A673 (cell line): ENCODE data around the gene RSF1. TPM values are rescaled to one million over a fixed set of nuclear protein-coding genes. Genes with fewer than 3 reads are reported as not detected.
A peak's percentile ranks its signal among the peaks of the same experiment; 100 is the strongest.

Experiments
- BruUV-seq: library from RNA; stranded (reverse); fragments of 400-500 nt; replicated peaks from 2 replicates; lab custom pipeline; 2021; lab: Mats Ljungman, UMichigan
- CTCF ChIA-PET: fragments of 300-600 bp; sonication (Branson Sonifier 250); formaldehyde crosslinking; loops from one replicate; lab custom pipeline; 2022; ENCODE audit warnings: antibody characterized with exemption; lab: Charles Lee
- POLR2A ChIA-PET: fragments of 300-600 bp; sonication (Branson Sonifier 250); formaldehyde crosslinking; loops from one replicate; lab custom pipeline; 2022; ENCODE audit warnings: antibody characterized with exemption; ENCODE audit not compliant: low non-redundant PET; lab: Charles Lee
- DNase-seq: peaks from one replicate; pipeline ENCODE4 v3.0.0-alpha.2; 2015; ENCODE audit warnings: low spot score
- H3K27ac ChIP-seq: fragments of 200-600 bp; sonication (generic); 2 replicates; pipeline ENCODE4 v1.5.1; 2016; ENCODE audit warnings: mixed run types, low read depth, mild to moderate bottlenecking, mixed read lengths, antibody characterized with exemption, low read length; ENCODE audit not compliant: poor library complexity, severe bottlenecking
- H3K27me3 ChIP-seq: fragments of 200-600 bp; sonication (generic); replicated peaks from 2 replicates; pipeline ENCODE4 v1.6.1; 2017; ENCODE audit warnings: mixed run types, low read depth, mild to moderate bottlenecking, mixed read lengths, antibody characterized with exemption, low read length; ENCODE audit not compliant: insufficient read depth, poor library complexity
- H3K36me3 ChIP-seq: fragments of 200-600 bp; sonication (generic); 2 replicates; pipeline ENCODE4 v1.6.1; 2016; ENCODE audit warnings: mixed run types, mild to moderate bottlenecking, mixed read lengths, antibody characterized with exemption, low read length; ENCODE audit not compliant: insufficient read depth, poor library complexity, severe bottlenecking
- H3K4me1 ChIP-seq: fragments of 200-600 bp; sonication (generic); 2 replicates; pipeline ENCODE4 v1.6.1; 2017; ENCODE audit warnings: mixed run types, mild to moderate bottlenecking, mixed read lengths, antibody characterized with exemption, low read length; ENCODE audit not compliant: insufficient read depth, poor library complexity, severe bottlenecking
- H3K4me3 ChIP-seq: fragments of 200-600 bp; sonication (generic); 2 replicates; pipeline ENCODE4 v1.5.1; 2016; ENCODE audit warnings: low read depth, mixed run types, mild to moderate bottlenecking, mixed read lengths, low read length; ENCODE audit not compliant: poor library complexity, severe bottlenecking
- H3K9me3 ChIP-seq: fragments of 200-600 bp; sonication (generic); 2 replicates; pipeline ENCODE4 v1.6.1; 2016; ENCODE audit warnings: mixed run types, low read depth, mild to moderate bottlenecking, mixed read lengths, antibody characterized with exemption, low read length; ENCODE audit not compliant: poor library complexity, severe bottlenecking
- CTCF ChIP-seq: fragments of 300-800, 200-600 bp; sonication (generic); conservative IDR thresholded peaks from 2 replicates; pipeline ENCODE4 v1.5.1; 2017; ENCODE audit warnings: low read depth, mild to moderate bottlenecking, antibody characterized with exemption, low read length, moderate library complexity, mixed read lengths
- EZH2 ChIP-seq: fragments of 200-600 bp; sonication (generic); IDR thresholded peaks from 2 replicates; pipeline ENCODE4 v1.6.1; 2017; ENCODE audit warnings: borderline replicate concordance, low read depth, mild to moderate bottlenecking, mixed read lengths, antibody characterized with exemption, low read length; ENCODE audit not compliant: poor library complexity, severe bottlenecking
- intact Hi-C: fragments of 100-400 bp; cut with micrococcal nuclease; formaldehyde crosslinking; loops from one replicate; pipeline ENCODE4 v1.10.0; 2022; ENCODE audit not compliant: unreplicated experiment
- total RNA-seq: library from RNA; stranded (reverse); gene quantifications from 2 replicates; pipeline ENCODE4 v1.2.3, GENCODE V29; 2021

The RSF1 gene
- total RNA-seq, 1 experiment from 2014 or later, result 94.1 TPM

DNA sequence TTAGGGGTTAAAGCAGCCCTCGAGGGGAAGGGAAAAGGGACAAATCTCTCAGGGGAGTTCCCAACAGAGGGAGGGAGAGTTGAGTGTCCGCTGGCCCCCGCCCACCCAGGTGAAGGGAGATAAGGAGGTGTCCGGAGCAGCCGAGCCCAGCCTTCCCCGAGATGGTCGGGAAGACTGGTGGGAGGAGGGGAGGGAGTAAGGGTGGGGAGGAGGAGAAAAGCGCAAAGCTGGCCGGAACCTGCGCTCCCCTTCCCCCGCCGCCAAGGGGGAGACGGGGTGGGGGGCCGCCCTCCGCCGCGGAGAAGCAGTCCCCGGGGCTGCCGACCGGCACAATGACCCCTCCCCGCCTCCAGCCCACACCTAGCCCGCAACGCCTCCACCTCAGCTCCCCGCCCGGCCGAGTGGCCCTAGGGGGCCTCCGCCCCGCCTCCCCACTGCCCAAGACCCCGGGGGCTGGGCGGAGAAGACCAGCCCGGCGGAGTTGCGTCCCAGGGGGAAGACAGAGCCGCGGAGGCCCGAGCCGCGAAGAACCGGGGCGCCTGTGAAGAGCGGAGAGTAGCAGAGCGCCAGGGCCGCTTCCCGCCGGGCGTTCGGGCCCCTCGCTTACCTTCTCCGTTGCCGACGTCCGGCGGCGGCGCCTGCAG lies 479 bp downstream of the RSF1 start:
- POLR2A ChIA-PET, result no interaction called here

DNA sequence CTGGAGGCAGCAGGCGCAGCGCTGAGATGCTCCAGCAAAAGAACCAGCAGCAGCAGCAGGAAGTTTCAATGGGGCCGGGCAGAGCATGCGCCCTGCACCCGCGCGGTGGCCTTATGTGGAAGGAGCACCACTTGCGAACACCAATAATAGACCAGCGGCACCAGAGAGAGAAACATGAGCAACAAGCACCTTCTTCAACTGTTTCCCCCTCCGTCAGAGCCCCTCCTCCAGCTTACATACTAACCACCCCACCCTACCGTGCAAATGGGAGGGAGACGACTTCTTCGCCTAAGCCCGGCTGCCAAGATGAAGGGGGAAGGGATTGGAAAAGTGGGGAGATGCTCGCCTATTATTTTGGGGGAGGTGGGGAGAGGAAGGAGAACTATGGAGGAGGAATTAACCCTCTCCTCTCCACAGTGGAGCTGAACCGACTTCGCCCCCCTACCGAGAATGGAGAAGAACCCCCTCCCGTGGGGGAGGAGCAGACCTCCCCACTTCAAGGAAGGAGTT lies 1.1 kb downstream of the RSF1 start:
- Histone ChIP-seq H3K27ac (peak overlapping the region; percentile 95), H3K9me3 (peaks cover 10% of the 10 kb centered on the region), H3K36me3 (no peaks in the 10 kb centered on the region), H3K27me3 (no peaks in the 10 kb centered on the region), H3K4me1 (peaks cover 8% of the 10 kb centered on the region), H3K4me3 (peak overlapping the region; percentile 99)
- POLR2A ChIA-PET, result no interaction called here
- no peak for TF ChIP-seq CTCF
- TF ChIP-seq EZH2, result no peak
- DNase-seq, result peak; percentile 95
- no TSS peak for BruUV-seq
- CTCF ChIA-PET, result interaction anchor here (0.8 kb wide), 1 partner anchor 176 kb away, joined by 5 read pairs; no protein-coding TSS in a partner anchor
- intact Hi-C loops, result no loop called here

More for the DNA sequence above, 479 bp downstream of the RSF1 start:
- Histone ChIP-seq H3K9me3 (peaks cover 5% of the 10 kb centered on the region), H3K4me3 (peak overlapping the region; percentile 99), H3K27me3 (no peaks in the 10 kb centered on the region), H3K27ac (peak overlapping the region; percentile 95), H3K36me3 (no peaks in the 10 kb centered on the region), H3K4me1 (peaks cover 8% of the 10 kb centered on the region)
- no peak for TF ChIP-seq EZH2
- TF ChIP-seq CTCF, result no peak
- BruUV-seq, result no TSS peak
- intact Hi-C loops, result loop anchor here (2.0 kb wide), 1 partner anchor 175 kb away; the partner anchor contains the start of gene INTS4
- DNase-seq, result peak; percentile 60
- CTCF ChIA-PET, result interaction anchor here (0.6 to 0.8 kb wide), 2 partner anchors 10 to 175 kb away, joined by 3 to 5 read pairs; no protein-coding TSS in a partner anchor

GRCh38 chr11:77815459-77815858 lies 5.1 kb downstream of the RSF1 start:
- Histone ChIP-seq H3K36me3 (no peaks in the 10 kb centered on the region), H3K27ac (no peak overlapping the region), H3K9me3 (peaks cover 10% of the 10 kb centered on the region), H3K4me1 (peaks cover 4% of the 10 kb centered on the region), H3K4me3 (no peak overlapping the region), H3K27me3 (no peaks in the 10 kb centered on the region)
- no peak for DNase-seq
- CTCF ChIA-PET, result no interaction called here
- POLR2A ChIA-PET, result no interaction called here
- intact Hi-C loops, result no loop called here
- no TSS peak for BruUV-seq
- TF ChIP-seq CTCF, result no peak
- no peak for TF ChIP-seq EZH2
